ENCODE results near the gene TEP1. TPM values are rescaled to one million over a fixed set of nuclear protein-coding genes. Genes with fewer than 3 reads are reported as not detected.
"Not testable (repeated sequence)": the region's sequence is repeated elsewhere in the genome, so short reads cannot be mapped to it uniquely, and the experiment has no call there.

TEP1 gene
- total RNA-seq, 1 experiment from 2014 or later: 30.4 TPM

DNA sequence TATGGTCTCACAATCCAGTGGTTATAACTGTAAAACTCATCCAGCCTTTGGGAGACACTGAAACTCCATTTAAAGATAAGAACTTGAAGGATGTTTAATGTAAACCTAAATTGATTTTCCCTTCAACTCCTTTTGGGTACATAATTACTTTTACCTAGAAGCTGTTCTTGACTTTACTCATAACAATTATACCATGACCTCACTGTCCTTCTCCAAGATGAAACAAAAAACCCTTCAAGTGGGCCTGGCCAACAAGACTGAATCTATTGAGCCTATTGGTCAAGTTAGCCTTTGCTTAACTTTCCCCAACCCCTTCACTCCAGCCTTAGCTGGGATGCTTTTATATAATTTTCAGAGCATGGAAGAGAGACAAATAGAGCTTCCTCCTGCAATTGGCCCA lies 47.4 kb downstream of the TEP1 start:
- Mint-ChIP-seq H3K9me3 (ENCODE audit: low read depth, unreplicated experiment) (no peaks in the 10 kb centered on the region), H3K27ac (ENCODE audit: unreplicated experiment) (no peak overlapping the region), H3K4me1 (ENCODE audit: low read depth, unreplicated experiment) (no peaks in the 10 kb centered on the region), H3K27me3 (ENCODE audit: unreplicated experiment) (no peaks in the 10 kb centered on the region), H3K36me3 (ENCODE audit: insufficient read depth, unreplicated experiment) (peaks cover 31% of the 10 kb centered on the region), H3K4me3 (ENCODE audit: low read depth, unreplicated experiment) (no peak overlapping the region)
- BruUV-seq (replicated peaks): no TSS peak
- TF ChIP-seq CTCF (IDR thresholded peaks at IDR 0.05; ENCODE audit: unreplicated experiment): no peak
- DNase-seq: no peak
- intact Hi-C loops (cut with micrococcal nuclease; ENCODE audit: unreplicated experiment): no loop called here
- CTCF ChIA-PET: no interaction called here

- intact Hi-C loops (cut with micrococcal nuclease; ENCODE audit: unreplicated experiment); H3K4me1 Mint-ChIP-seq (ENCODE audit: low read depth, unreplicated experiment); H3K9me3 Mint-ChIP-seq (ENCODE audit: low read depth, unreplicated experiment); BruUV-seq (replicated peaks); H3K4me3 Mint-ChIP-seq (ENCODE audit: low read depth, unreplicated experiment); DNase-seq; H3K27ac Mint-ChIP-seq (ENCODE audit: unreplicated experiment); CTCF ChIA-PET; H3K27me3 Mint-ChIP-seq (ENCODE audit: unreplicated experiment): not testable (repeated sequence)
- H3K36me3 Mint-ChIP-seq (ENCODE audit: insufficient read depth, unreplicated experiment): peaks cover 30% of the 10 kb centered on the region
Observed at GRCh38 chr14:20358474-20358873, 54.8 kb downstream of the TEP1 start.

- CTCF ChIA-PET: no interaction called here
- Mint-ChIP-seq H3K9me3 (ENCODE audit: low read depth, unreplicated experiment) (no peaks in the 10 kb centered on the region), H3K4me3 (ENCODE audit: low read depth, unreplicated experiment) (no peak overlapping the region), H3K36me3 (ENCODE audit: insufficient read depth, unreplicated experiment) (peaks cover 47% of the 10 kb centered on the region), H3K27me3 (ENCODE audit: unreplicated experiment) (no peaks in the 10 kb centered on the region), H3K4me1 (ENCODE audit: low read depth, unreplicated experiment) (no peaks in the 10 kb centered on the region), H3K27ac (ENCODE audit: unreplicated experiment) (no peak overlapping the region)
- no peak for TF ChIP-seq CTCF (IDR thresholded peaks at IDR 0.05; ENCODE audit: unreplicated experiment)
- no TSS peak for BruUV-seq (replicated peaks)
- DNase-seq: no peak
- intact Hi-C loops (cut with micrococcal nuclease; ENCODE audit: unreplicated experiment): no loop called here
Observed at GRCh38 chr14:20356422-20356821, 56.9 kb downstream of the TEP1 start.

DNA sequence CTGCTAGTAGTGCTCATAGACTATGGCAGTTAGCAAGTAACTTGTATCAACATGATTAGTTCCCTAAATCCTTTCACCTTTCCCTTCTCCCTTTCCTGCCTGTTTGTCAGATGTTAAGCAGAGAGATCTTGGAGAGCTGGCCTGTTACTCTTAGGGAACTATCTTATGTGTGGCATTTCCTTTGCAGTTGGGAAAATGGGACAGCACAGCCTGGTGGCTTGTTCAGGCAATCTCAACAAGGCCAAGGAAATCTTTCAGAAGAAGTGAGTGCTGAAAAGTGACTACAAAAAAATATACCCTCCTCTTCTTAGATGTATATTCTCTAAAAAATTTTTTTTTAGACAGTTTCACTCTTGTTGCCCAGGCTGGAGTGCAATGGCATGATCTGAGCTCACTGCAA lies 62.4 kb downstream of the TEP1 start:
- no peak for TF ChIP-seq CTCF (IDR thresholded peaks at IDR 0.05; ENCODE audit: unreplicated experiment)
- CTCF ChIA-PET: interaction anchor here (0.5 kb wide), 1 partner anchor 34 kb away, joined by 3 read pairs; no protein-coding TSS in a partner anchor
- Mint-ChIP-seq H3K9me3 (ENCODE audit: low read depth, unreplicated experiment) (no peaks in the 10 kb centered on the region), H3K36me3 (ENCODE audit: insufficient read depth, unreplicated experiment) (peaks cover 56% of the 10 kb centered on the region), H3K27me3 (ENCODE audit: unreplicated experiment) (no peaks in the 10 kb centered on the region), H3K27ac (ENCODE audit: unreplicated experiment) (no peak overlapping the region), H3K4me1 (ENCODE audit: low read depth, unreplicated experiment) (peaks cover under 1% of the 10 kb centered on the region), H3K4me3 (ENCODE audit: low read depth, unreplicated experiment) (no peak overlapping the region)
- no TSS peak for BruUV-seq (replicated peaks)
- intact Hi-C loops (cut with micrococcal nuclease; ENCODE audit: unreplicated experiment): no loop called here
- DNase-seq: no peak

- no TSS peak for BruUV-seq (replicated peaks)
- no peak for TF ChIP-seq CTCF (IDR thresholded peaks at IDR 0.05; ENCODE audit: unreplicated experiment)
- no peak for DNase-seq
- CTCF ChIA-PET: interaction anchor here (0.5 kb wide), 1 partner anchor 35 kb away, joined by 3 read pairs; no protein-coding TSS in a partner anchor
- H3K27ac Mint-ChIP-seq (ENCODE audit: unreplicated experiment): no peak overlapping the region
- peaks cover 57% of the 10 kb centered on the region for H3K36me3 Mint-ChIP-seq (ENCODE audit: insufficient read depth, unreplicated experiment)
- H3K9me3 Mint-ChIP-seq (ENCODE audit: low read depth, unreplicated experiment): no peaks in the 10 kb centered on the region
- no peak overlapping the region for H3K4me3 Mint-ChIP-seq (ENCODE audit: low read depth, unreplicated experiment)
- peaks cover 6% of the 10 kb centered on the region for H3K4me1 Mint-ChIP-seq (ENCODE audit: low read depth, unreplicated experiment)
- intact Hi-C loops (cut with micrococcal nuclease; ENCODE audit: unreplicated experiment): no loop called here
- H3K27me3 Mint-ChIP-seq (ENCODE audit: unreplicated experiment): no peaks in the 10 kb centered on the region
Observed at GRCh38 chr14:20350282-20350681, 63.0 kb downstream of the TEP1 start.
